Tibial nerve (tissue), 4 donors: ENCODE results near the gene IYD.

ENCODE experiments used
- CTCF ChIP-seq, 5 experiments: fragments of 200-600 bp in 3 of 5; fragments of 450-650 bp in 2 of 5; sonication (generic) in 3 of 5; IDR thresholded peaks; one replicate each; pipeline ENCODE4 v1.5.1; 2016 to 2019; ENCODE audit warnings: antibody characterized with exemption in 5 of 5, mild to moderate bottlenecking in 3 of 5, moderate library complexity in 2 of 5
- EP300 ChIP-seq, 2 donors: sonication (generic); formaldehyde crosslinking; IDR thresholded peaks; one replicate each; pipeline ENCODE4 v1.6.1; 2017; ENCODE audit warnings: antibody characterized with exemption in 2 of 2, mild to moderate bottlenecking in 1 of 2

GRCh38 chr6:150420428-150420827, 51.6 kb downstream of the IYD start:
- no peak for TF ChIP-seq CTCF (IDR thresholded peaks at IDR 0.05)
- no peak for TF ChIP-seq EP300 (IDR thresholded peaks at IDR 0.05)
